Psoas muscle (tissue), 8 donors: ENCODE measurements around the gene HERPUD1. TPM values are rescaled to one million over a fixed set of nuclear protein-coding genes. Genes with fewer than 3 reads are reported as not detected.

Experiments
- ATAC-seq, 4 donors: fragments of 200-7000 bp; cut with Tn5 transposase; one replicate each; pipeline ENCODE4 v1.9.1; 2020; ENCODE audit warnings: moderate library complexity in 3 of 4, mild to moderate bottlenecking in 2 of 4
- DNase-seq, 2 donors: peaks; one replicate each; pipeline ENCODE4 v3.0.0-alpha.2; 2020
- H3K27ac ChIP-seq: fragments of 200-600 bp; one replicate; pipeline ENCODE4 v1.8.0; 2022
- H3K27me3 ChIP-seq, 3 donors: fragments of 200-600 bp in 1 of 3; one replicate each; pipeline versions ENCODE4 v1.6.1 to v1.8.0; 2013 to 2022; ENCODE audit warnings: low read length in 2 of 3, mild to moderate bottlenecking in 2 of 3, moderate library complexity in 1 of 3; ENCODE audit not compliant: insufficient read depth in 3 of 3
- H3K36me3 ChIP-seq, 2 donors: fragments of 200-600 bp in 1 of 2; one replicate each; pipeline versions ENCODE4 v1.6.1 to v1.8.0; 2013 to 2022; ENCODE audit warnings: low read depth in 1 of 2, mild to moderate bottlenecking in 1 of 2, moderate library complexity in 1 of 2; ENCODE audit not compliant: insufficient read depth in 1 of 2
- H3K4me1 ChIP-seq: fragments of 200-600 bp; one replicate; pipeline ENCODE4 v1.8.0; 2022
- H3K4me3 ChIP-seq: fragments of 200-600 bp; one replicate; pipeline ENCODE4 v1.8.0; 2022; ENCODE audit warnings: mild to moderate bottlenecking
- H3K9me3 ChIP-seq: fragments of 200-600 bp; one replicate; pipeline ENCODE4 v1.8.0; 2022
- CTCF ChIP-seq: fragments of 200-600 bp; IDR thresholded peaks from one replicate; pipeline ENCODE4 v1.8.0; 2022; ENCODE audit warnings: antibody characterized with exemption
- whole genome bisulfite sequencing, 3 donors: extraction: QIAGEN DNeasy Blood & Tissue Kit; methylation state at CpG; one replicate each; pipeline versions ENCODE4 v1.1.6 to v1.1.7; 2013; 5-methylcytosine and 5-hydroxymethylcytosine counted together
- intact Hi-C, 2 donors: fragments of 100-400 bp; cut with DNase I; formaldehyde crosslinking; loops; one replicate each; pipeline versions ENCODE4 v1.11.0 to v1.14.2; 2022
- polyA plus RNA-seq, 3 donors: library from polyadenylated mRNA; stranded (reverse); fragments of 200-250 nt; gene quantifications; one replicate each; pipeline ENCODE4 v1.2.3, GENCODE V29; 2013
- total RNA-seq, 4 donors: library from RNA; stranded (reverse); fragmentation: NEBNext Ultra II Directional in 2 of 4; extraction: Animal tissue kit (Norgen Biotek cat#: 25700) in 2 of 4; gene quantifications; one replicate each; pipeline versions ENCODE4 v1.2.1 to v1.2.4, GENCODE V29; 2021 to 2023
- donor health status: healthy with polysubstance abuse.
- donor health status: DM: no; HTN: no; CAD: no; lungs with moderate emphysema.
- donor health status: Bipolar disorder and iron deficiency.
- donor health status: healthy.
- donor health status: DM: yes; HTN: yes; CAD: no.
- donor health status: DM: no; HTN: no; CAD: no.
- donor health status: DM: no; HTN: no; CAD: no.
- donor health status: DM: yes; HTN: yes; CAD: no.

Gene HERPUD1
- total and polyA plus RNA-seq, 7 donors = 70.2 to 162 (median 113) TPM

GRCh38 chr16:56929639-56930038 lies 2.3 kb upstream of the HERPUD1 start:
- WGBS, 3 donors = 90 to 95% (median 93%) methylated on average over 4 of the region's 4 CpGs
- H3K36me3 ChIP-seq = no peaks in the 10 kb centered on the region
- no peak for DNase-seq
- no peak overlapping the region for H3K4me3 ChIP-seq
- H3K4me1 ChIP-seq = peaks cover 16% of the 10 kb centered on the region
- no peak overlapping the region for H3K27ac ChIP-seq
- no peaks in the 10 kb centered on the region for H3K9me3 ChIP-seq
- no peak for TF ChIP-seq CTCF
- ATAC-seq = no peak
- no peaks in the 10 kb centered on the region for H3K27me3 ChIP-seq
- intact Hi-C loops = loop anchor here in 1 of 2 donors (5.0 kb wide), 1 partner anchor 1557 kb away; no protein-coding TSS in a partner anchor

DNA sequence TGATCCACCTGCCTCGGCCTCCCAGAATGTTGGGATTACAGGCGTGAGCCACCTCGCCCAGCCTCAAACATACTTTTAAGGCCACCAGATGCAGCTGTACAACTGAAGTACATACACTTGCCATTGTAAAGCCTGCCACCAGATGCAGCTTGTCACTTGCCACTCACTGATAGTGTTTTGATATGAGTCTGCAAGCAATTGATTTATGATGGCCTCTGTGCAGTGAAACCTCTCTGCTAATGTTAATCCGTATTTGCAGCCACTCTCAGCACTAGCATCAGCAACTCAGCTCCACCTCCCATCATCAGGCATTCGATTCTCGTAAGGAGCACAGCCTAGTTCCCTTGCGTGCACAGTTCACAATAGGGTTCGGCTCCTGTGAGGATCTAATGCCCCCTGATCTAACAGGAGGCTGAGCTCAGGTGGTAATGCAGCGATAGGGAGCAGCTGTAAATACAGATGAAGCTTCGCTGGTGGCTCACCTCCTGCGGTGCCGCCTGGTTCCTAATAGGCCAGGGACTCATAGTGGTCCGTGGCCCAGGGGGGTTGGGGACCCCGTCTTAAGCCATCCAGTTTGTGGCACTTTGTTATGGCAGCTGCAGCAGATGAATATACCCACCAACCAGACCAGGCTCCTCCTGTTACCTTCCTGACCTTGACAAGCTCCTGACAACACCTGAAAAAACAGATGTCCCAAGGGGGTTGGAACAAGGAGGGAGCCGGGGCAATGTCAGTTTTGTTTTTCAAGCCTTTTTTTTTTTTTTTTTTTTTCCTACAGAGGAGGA lies 1.3 kb upstream of the HERPUD1 start:
- Histone ChIP-seq H3K4me3 (no peak overlapping the region), H3K9me3 (no peaks in the 10 kb centered on the region), H3K36me3 (peaks cover 0 to 10% of the 10 kb centered on the region in 2 donors), H3K27me3 (no peaks in the 10 kb centered on the region), H3K4me1 (peaks cover 27% of the 10 kb centered on the region), H3K27ac (peak overlapping the region; percentile 99)
- ATAC-seq (no peak), DNase-seq (no peak)
- TF ChIP-seq CTCF = no peak
- intact Hi-C loops = no loop called here
- 79 to 86% (median 81%) methylated on average over 15 of the region's 15 CpGs for WGBS, 3 donors

DNA sequence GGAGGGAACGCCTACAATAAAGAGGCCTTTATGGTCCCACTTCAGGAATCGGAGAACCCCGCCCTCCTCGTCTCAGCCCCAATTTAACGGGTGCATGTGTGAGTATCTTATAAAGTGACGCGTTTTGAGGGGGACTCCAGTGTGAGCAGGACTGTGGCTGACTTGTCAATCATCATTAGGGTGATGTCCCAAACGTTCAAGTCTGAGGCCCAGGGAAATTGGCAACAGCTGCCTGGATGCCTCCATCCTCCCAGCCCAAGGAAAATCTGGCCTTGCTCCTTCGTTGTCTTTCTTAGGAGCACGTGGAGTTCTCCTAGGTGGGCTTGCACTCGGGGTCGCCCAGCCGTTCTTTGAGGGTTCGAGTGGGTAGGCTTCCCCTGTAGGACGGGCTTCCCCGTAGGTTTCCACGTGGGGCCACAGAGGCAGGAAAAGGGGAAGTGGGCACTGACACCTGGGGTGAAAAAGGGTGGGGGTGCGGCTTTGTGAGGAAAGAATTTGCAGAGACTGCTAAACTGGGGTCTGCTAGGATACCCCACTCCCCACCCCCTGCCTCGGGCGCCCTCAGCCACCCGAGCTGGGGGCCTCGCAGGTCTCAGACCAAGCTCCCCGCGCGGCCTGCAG lies 561 bp upstream of the HERPUD1 start:
- Histone ChIP-seq H3K9me3 (no peaks in the 10 kb centered on the region), H3K27ac (peak overlapping the region; percentile 99), H3K4me1 (peaks cover 33% of the 10 kb centered on the region), H3K36me3 (peaks cover 0 to 17% of the 10 kb centered on the region in 2 donors), H3K4me3 (peak overlapping the region; percentile 92), H3K27me3 (no peaks in the 10 kb centered on the region)
- TF ChIP-seq CTCF = no peak
- DNase-seq (no peak), ATAC-seq (peak in 1 of 4 donors; percentile 0)
- intact Hi-C loops = no loop called here
- 17 to 20% (median 18%) methylated on average over 22 to 25 of the region's 25 CpGs for WGBS, 3 donors

- peak; percentile 74 to 89 for DNase-seq
- H3K27me3 ChIP-seq = no peaks in the 10 kb centered on the region
- peak overlapping the region; percentile 99 for H3K27ac ChIP-seq
- peaks cover 36% of the 10 kb centered on the region for H3K4me1 ChIP-seq
- WGBS, 3 donors = 1% methylated on average over 20 to 25 of the region's 25 CpGs
- peak overlapping the region; percentile 92 for H3K4me3 ChIP-seq
- intact Hi-C loops = loop anchor here in 1 of 2 donors (1.0 kb wide), 1 partner anchor 66 kb away; no protein-coding TSS in a partner anchor
- no peaks in the 10 kb centered on the region for H3K9me3 ChIP-seq
- TF ChIP-seq CTCF = no peak
- peaks cover 2 to 33% of the 10 kb centered on the region in 2 donors for H3K36me3 ChIP-seq
- ATAC-seq = peak; percentile 72 to 82 (median 78)
These were observed 1.0 kb downstream of the HERPUD1 start for GRCh38 chr16:56932721-56933619.
